Mammary epithelial cell (primary cell): ENCODE results near the gene KASH5.

Experiments used
- CTCF ChIP-seq, 2 donors: IDR thresholded peaks in 1 of 2; conservative IDR thresholded peaks in 1 of 2; 2 replicates each; pipeline ENCODE4 v1.5.1; 2011 to 2012; ENCODE audit warnings: inconsistent platforms in 2 of 2, low read length in 2 of 2, mild to moderate bottlenecking in 2 of 2, control low read depth in 1 of 2, low read depth in 1 of 2; ENCODE audit not compliant: insufficient read depth in 1 of 2; ENCODE audit errors: extremely low read depth in 1 of 2
- EZH2 ChIP-seq: IDR thresholded peaks from 2 replicates; pipeline ENCODE4 v1.6.1; 2012; ENCODE audit warnings: low read length, inconsistent platforms, borderline replicate concordance

DNA sequence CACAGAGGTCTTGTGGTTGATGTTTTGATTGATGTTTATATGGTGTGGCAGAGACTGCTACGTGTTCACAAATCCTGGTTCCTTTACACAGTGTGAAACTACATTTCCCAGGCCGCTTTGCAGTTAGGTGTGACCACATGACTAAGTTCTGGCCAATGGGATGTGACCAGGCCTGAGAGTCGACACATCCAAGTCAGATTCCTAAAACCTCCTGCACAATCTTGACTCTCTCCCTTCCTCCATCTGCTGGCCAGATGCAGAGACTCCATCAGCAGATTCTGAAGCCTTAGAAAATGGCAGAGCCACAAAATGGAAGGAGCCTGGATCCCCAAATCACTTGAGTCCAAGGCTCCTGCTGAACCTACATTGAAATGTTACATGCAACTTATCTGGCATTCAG is 40.2 kb upstream of the KASH5 start:
- TF ChIP-seq CTCF (conservative IDR thresholded peaks at IDR 0.05 in 1 of 2, IDR thresholded peaks at IDR 0.05 in 1 of 2; ENCODE audit: extremely low read depth in 1 of 2, insufficient read depth in 1 of 2, low read depth in 1 of 2, low read length in 2 of 2) (peak in 1 of 2 donors; percentile 24), EZH2 (no peak)
